Mesodermal cell (in vitro differentiated cells): ENCODE measurements around the gene BEND5.

Source experiments
- H3K27ac ChIP-seq: 2 replicates; pipeline ENCODE4 v1.7.0; 2013; ENCODE audit warnings: mild to moderate bottlenecking, low read depth, low read length, moderate library complexity; ENCODE audit not compliant: severe bottlenecking
- H3K36me3 ChIP-seq: 2 replicates; pipeline ENCODE4 v1.7.1; 2013; ENCODE audit warnings: mild to moderate bottlenecking, low read length, moderate library complexity; ENCODE audit not compliant: control insufficient read depth, insufficient read depth
- H3K4me1 ChIP-seq: one replicate; pipeline ENCODE4 v1.7.1; 2013; ENCODE audit warnings: mild to moderate bottlenecking, low read length; ENCODE audit not compliant: insufficient read depth, control insufficient read depth, poor library complexity, severe bottlenecking
- H3K4me3 ChIP-seq: 2 replicates; pipeline ENCODE4 v1.7.0; 2013; ENCODE audit warnings: low read length, control low read depth, mild to moderate bottlenecking; ENCODE audit not compliant: insufficient read depth, poor library complexity, severe bottlenecking; ENCODE audit errors: extremely low read depth
- H3K9me3 ChIP-seq: 2 replicates; pipeline ENCODE4 v1.7.1; 2013; ENCODE audit warnings: mild to moderate bottlenecking, low read length, moderate library complexity; ENCODE audit not compliant: control insufficient read depth
- WGBS, 2 experiments: methylation state at CpG; one replicate each; pipeline ENCODE4 v1.1.5; 2013; ENCODE audit warnings: missing lambda C conversion rate in 2 of 2; ENCODE audit not compliant: insufficient coverage in 2 of 2; 5-methylcytosine and 5-hydroxymethylcytosine counted together

Gene BEND5

DNA sequence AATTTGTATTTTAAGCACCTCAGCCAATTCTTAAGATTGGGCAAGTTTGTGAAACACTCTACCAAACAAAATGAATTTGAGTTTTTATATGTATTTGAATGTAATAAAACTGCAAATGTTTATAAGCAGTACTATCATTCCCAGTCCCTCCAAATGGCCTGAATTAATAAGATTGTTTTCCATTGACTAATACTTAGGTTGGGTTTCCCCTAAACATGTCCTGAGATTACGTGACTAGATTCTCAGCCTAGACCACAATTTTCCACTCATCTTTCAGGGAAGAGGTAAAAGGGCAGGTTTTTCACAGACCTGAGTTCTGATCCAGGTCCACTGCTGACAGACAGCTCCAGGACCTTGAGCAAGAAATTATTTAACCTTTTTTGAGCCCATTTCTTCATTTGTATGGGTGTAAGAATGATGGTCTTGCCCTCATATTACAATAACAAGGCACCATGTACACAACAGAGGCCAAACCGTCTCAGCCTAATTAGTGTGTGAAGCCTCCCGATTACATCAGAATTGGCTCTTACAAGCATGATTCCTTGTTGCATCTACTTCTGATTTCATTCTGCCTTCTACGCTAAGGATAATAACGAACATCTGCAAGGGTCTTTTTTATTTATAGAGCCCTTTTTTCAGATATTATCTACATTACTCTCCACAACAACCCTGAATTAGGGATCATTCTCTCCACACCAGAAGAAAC is 51.2 kb downstream of the BEND5 start:
- no peak overlapping the region for H3K27ac ChIP-seq
- WGBS, 2 experiments: 87 to 95% methylated on average over 4 of the region's 5 CpGs

DNA sequence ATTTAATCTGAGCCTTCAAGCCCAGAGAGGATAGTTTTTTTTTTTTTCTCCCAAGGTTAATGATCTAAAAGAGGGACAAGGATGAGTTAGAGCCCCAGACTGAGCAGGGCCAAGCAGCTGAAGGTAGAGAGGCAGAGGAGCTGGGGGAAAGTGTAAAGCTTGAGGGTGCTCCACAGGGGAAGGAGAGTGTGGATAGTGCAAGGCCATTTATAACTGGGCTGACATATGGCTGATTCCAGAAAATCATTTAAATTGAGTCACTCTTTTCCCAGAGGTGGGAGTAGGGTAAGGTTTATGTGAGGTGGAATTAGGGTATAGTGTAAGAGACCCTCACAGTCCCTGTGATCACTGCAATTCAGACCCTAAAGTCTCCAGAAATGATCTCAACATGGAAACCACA is 55.8 kb downstream of the BEND5 start:
- Histone ChIP-seq H3K36me3 (no peaks in the 10 kb centered on the region), H3K4me1 (no peaks in the 10 kb centered on the region), H3K9me3 (no peaks in the 10 kb centered on the region)

More for the DNA sequence above, 51.2 kb downstream of the BEND5 start:
- no peaks in the 10 kb centered on the region for H3K9me3 ChIP-seq
- no peaks in the 10 kb centered on the region for H3K4me1 ChIP-seq
- H3K36me3 ChIP-seq: no peaks in the 10 kb centered on the region
- no peak overlapping the region for H3K4me3 ChIP-seq

DNA sequence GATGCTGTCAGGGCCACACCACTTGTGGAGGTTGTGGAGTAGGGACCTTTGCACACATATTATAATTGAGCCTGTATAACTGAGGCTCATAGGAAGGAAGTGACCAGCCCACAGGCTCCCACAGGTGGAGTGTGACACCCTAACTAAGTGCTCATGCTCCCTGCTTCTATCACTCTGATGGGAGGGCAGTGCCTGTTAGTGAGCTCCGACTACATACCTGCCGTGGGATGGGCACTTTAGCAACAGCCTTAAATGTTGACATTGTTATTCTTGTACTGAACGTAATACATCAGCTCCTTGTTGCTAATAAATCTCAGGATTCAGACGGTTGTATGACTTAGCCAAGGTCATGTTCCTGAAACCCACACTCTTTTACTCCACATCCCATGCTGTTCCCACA is 58.0 kb downstream of the BEND5 start:
- Histone ChIP-seq H3K4me1 (no peaks in the 10 kb centered on the region), H3K9me3 (no peaks in the 10 kb centered on the region), H3K27ac (no peak overlapping the region), H3K36me3 (no peaks in the 10 kb centered on the region), H3K4me3 (no peak overlapping the region)
- 73 to 96% methylated on average over 2 to 4 of the region's 4 CpGs for WGBS, 2 experiments

More for the DNA sequence above, 55.8 kb downstream of the BEND5 start:
- Histone ChIP-seq H3K27ac (no peak overlapping the region), H3K4me3 (no peak overlapping the region)

DNA sequence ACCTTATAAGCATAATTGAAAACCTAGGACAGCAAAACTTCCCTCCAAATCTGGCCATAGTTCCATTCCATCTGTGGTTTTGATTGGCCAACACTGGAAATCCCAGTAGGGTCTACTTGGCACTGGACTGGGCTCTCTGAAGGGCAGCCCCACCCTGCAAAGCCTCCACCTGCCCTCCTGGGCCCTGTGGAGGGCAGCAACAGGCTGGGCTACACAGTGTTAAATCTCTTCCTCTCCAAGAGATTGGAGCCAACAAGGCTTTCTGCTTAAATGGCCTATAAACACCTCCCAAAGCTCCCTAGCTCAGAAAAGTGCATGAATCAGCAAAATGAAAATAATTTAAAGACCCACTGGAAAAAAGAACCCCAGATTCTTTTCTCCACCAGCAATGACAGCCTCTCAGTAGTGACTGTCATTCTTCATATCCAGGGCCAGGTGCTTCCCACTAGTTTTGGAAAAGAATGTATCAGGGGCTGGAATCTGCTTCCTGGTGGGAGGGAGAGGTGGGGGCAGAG is 58.5 kb downstream of the BEND5 start:
- no peaks in the 10 kb centered on the region for H3K4me1 ChIP-seq
- H3K4me3 ChIP-seq: no peak overlapping the region
- no peaks in the 10 kb centered on the region for H3K36me3 ChIP-seq
- no peaks in the 10 kb centered on the region for H3K9me3 ChIP-seq
- H3K27ac ChIP-seq: no peak overlapping the region

DNA sequence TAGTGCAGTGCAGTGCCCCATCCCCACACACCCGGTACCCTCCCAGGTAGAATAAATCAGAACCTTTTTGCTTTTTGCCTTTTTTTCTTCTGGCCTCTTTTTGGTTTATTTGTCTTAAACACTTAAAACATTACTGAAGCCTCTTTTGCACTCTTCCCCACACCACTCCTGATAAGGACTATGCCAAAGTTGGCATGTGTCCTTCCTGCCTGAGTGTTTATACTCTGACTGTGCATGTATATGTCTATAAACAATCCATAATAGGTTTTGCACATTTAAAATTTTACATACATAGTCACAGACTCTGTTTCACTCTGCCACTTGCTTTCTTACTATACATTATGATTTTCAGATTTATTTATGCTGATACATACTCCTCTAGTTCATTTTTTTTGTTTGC is 59.6 kb downstream of the BEND5 start:
- Histone ChIP-seq H3K27ac (no peak overlapping the region), H3K4me1 (no peaks in the 10 kb centered on the region), H3K9me3 (no peaks in the 10 kb centered on the region), H3K36me3 (no peaks in the 10 kb centered on the region), H3K4me3 (no peak overlapping the region)
- 77 to 100% methylated on average over 1 of the region's 1 CpG for WGBS, 2 experiments

DNA sequence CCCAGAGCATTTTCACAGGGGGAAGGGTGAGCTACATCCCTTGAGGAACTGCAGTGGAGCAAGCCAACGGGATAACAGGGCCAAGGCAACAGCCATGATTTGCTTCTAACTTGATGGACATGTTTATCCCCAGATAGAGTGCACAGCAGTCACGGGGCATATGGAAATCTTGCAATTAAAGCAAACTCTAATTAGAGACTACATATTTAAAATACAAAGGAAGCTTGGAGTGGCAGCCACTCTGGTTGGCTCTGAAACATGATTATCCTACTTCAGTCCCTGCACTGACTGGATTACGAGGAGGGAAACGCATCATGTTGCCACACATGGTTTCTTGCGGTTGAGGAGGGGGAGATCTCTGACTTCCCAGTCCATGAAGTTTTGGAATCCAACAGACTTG is 60.8 kb downstream of the BEND5 start:
- WGBS, 2 experiments: 83 to 100% methylated on average over 1 to 4 of the region's 5 CpGs
- Histone ChIP-seq H3K9me3 (no peaks in the 10 kb centered on the region), H3K27ac (no peak overlapping the region), H3K36me3 (no peaks in the 10 kb centered on the region), H3K4me3 (no peak overlapping the region), H3K4me1 (no peaks in the 10 kb centered on the region)

DNA sequence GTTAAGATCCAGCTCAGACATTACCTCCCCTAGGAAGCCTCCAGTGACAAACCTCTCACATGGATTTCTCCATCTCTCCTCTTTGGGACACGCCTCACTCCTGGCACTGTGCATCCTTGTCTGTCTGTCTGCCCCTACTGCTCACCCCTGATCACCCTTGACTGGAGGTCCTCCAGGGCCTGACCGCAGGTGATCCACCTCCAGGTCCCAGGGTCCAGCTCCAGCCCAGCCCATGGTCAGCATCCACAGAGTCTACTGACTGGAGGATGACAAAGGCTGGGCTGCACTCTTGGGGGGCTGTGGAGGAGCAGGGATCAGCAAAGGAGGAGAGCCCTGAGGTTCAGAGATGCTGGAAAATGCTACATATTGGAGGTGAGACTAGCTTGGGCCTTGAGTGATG is 65.8 kb downstream of the BEND5 start:
- 94 to 100% methylated on average over 1 to 2 of the region's 2 CpGs for WGBS, 2 experiments
- no peaks in the 10 kb centered on the region for H3K36me3 ChIP-seq
- H3K9me3 ChIP-seq: no peaks in the 10 kb centered on the region
- no peaks in the 10 kb centered on the region for H3K4me1 ChIP-seq
- no peak overlapping the region for H3K27ac ChIP-seq
- H3K4me3 ChIP-seq: no peak overlapping the region

DNA sequence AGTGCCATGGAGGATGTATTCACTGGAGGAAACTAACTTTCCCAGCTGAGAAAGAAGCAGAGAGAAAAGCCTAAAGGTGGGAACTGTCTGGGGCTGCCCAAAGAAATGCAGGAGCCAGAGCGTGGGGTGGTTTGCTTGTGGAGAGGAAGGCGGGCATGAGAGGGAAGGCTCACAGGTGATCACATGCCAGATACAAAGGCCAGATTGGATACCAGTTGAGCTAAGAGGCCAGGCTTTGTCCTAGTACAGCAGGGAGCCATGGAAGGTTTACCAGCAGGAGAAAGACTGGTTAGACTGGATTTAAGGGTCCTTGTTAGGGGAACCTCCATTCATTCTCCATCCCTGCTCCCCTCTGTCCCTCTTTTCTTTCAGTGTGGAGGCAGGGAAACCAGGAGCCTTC is 66.4 kb downstream of the BEND5 start:
- Histone ChIP-seq H3K27ac (no peak overlapping the region), H3K36me3 (no peaks in the 10 kb centered on the region), H3K9me3 (no peaks in the 10 kb centered on the region), H3K4me3 (no peak overlapping the region), H3K4me1 (no peaks in the 10 kb centered on the region)
- WGBS, 2 experiments: 78 to 82% methylated on average over 2 of the region's 2 CpGs

DNA sequence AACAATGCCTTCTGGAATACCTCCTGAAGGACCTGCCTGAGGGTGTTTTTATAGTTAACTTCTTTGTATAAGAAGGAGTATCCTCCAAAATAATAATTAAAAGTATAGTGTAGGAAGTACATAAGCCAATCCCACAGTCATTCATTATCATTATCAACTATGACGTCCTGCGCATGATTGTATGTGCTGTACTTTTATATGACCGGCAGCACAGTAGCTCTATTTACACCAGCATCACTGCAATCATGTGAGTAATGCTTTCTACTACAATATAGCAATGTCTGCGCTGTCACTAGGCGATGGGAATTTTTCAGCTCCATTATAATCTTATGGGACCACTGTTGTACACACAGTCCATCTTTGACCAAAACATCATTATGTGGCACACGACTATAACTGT is 72.0 kb downstream of the BEND5 start:
- Histone ChIP-seq H3K27ac (no peak overlapping the region), H3K36me3 (no peaks in the 10 kb centered on the region), H3K9me3 (no peaks in the 10 kb centered on the region), H3K4me1 (no peaks in the 10 kb centered on the region), H3K4me3 (no peak overlapping the region)
- 77 to 94% methylated on average over 2 to 5 of the region's 6 CpGs for WGBS, 2 experiments

DNA sequence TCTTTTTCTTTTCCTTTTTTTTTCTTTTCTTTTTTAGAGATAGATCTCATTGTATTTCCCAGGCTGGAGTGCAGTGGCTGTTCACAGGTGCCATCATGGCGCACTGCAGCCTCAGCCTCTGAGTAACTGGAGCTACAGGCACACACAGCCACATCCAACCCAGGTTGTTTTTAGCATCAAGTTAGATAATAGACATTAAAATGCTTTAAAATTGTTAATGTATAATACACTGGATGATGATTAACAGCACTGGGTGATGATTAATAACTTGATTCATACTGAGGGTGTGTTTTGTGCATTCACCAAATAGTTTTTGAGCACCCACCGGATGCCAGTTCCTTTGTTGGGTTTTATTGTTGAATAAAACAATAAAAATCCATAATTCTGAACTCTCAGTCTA is 75.2 kb downstream of the BEND5 start:
- no peaks in the 10 kb centered on the region for H3K36me3 ChIP-seq
- WGBS, 2 experiments: no CpG with 5 or more reads among the region's 2 CpGs
- H3K27ac ChIP-seq: no peak overlapping the region

DNA sequence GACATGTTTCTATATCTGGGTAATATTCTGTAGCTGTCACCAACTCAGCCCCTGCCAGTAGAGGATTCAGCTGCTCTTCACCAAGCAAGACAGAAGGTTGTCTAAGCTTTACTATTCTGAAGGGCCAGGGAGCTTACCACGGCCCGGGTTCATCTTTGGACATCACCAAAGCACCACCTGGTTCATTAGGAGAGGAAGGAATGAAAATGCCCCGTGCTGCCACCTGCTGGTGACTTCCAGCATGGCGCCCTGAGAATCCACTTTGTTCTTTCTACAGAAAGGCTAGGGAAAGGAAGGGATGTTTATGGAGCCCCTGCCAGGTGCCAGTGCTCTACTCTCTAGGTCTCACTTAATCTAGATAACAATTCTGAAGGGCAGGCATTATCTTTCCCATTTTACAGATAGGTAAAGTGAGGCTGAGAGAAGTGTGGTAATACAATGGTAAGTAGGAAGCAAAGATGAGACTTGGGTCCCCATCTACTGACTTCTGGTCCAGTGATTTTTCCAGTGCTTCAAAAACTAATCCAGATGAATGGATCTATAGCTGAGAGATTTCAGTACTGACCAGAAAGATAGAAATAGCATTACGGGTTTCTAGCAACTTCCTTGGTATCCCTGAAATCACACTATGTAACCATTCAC is 79.5 kb downstream of the BEND5 start:
- H3K4me1 ChIP-seq: no peaks in the 10 kb centered on the region
- no peaks in the 10 kb centered on the region for H3K36me3 ChIP-seq
- no peak overlapping the region for H3K4me3 ChIP-seq
- WGBS, 2 experiments: 9 to 80% methylated on average over 1 to 4 of the region's 5 CpGs
- H3K9me3 ChIP-seq: no peaks in the 10 kb centered on the region
- H3K27ac ChIP-seq: no peak overlapping the region

More for the DNA sequence above, 75.2 kb downstream of the BEND5 start:
- no peak overlapping the region for H3K4me3 ChIP-seq
- H3K4me1 ChIP-seq: no peaks in the 10 kb centered on the region
- no peaks in the 10 kb centered on the region for H3K9me3 ChIP-seq
